IPS-20b (cell line): Measurements from ENCODE around the gene HYDIN.

Experiments used
- H3K27ac ChIP-seq: one replicate; pipeline ENCODE4 v1.5.1; 2013; ENCODE audit warnings: low read length
- H3K27me3 ChIP-seq: 2 replicates; pipeline ENCODE4 v1.6.1; 2013; ENCODE audit warnings: mild to moderate bottlenecking, low read length, inconsistent platforms; ENCODE audit not compliant: insufficient read depth
- H3K36me3 ChIP-seq: 2 replicates; pipeline ENCODE4 v1.6.1; 2013; ENCODE audit warnings: low read depth, mild to moderate bottlenecking, inconsistent platforms, low read length, moderate library complexity; ENCODE audit not compliant: insufficient read depth
- H3K4me1 ChIP-seq: 2 replicates; pipeline ENCODE4 v1.6.1; 2013; ENCODE audit warnings: mild to moderate bottlenecking, control low read depth, inconsistent platforms, low read length, moderate library complexity; ENCODE audit not compliant: insufficient read depth
- H3K4me3 ChIP-seq: 2 replicates; pipeline ENCODE4 v1.5.1; 2013; ENCODE audit warnings: mild to moderate bottlenecking, low read length, inconsistent platforms
- H3K9ac ChIP-seq: 2 replicates; pipeline ENCODE4 v1.6.1; 2013; ENCODE audit warnings: low read depth, mild to moderate bottlenecking, inconsistent platforms, low read length, moderate library complexity
- H3K9me3 ChIP-seq: 2 replicates; pipeline ENCODE4 v1.6.1; 2013; ENCODE audit warnings: mild to moderate bottlenecking, low read depth, low read length, inconsistent platforms; ENCODE audit not compliant: insufficient read depth

Gene HYDIN

DNA sequence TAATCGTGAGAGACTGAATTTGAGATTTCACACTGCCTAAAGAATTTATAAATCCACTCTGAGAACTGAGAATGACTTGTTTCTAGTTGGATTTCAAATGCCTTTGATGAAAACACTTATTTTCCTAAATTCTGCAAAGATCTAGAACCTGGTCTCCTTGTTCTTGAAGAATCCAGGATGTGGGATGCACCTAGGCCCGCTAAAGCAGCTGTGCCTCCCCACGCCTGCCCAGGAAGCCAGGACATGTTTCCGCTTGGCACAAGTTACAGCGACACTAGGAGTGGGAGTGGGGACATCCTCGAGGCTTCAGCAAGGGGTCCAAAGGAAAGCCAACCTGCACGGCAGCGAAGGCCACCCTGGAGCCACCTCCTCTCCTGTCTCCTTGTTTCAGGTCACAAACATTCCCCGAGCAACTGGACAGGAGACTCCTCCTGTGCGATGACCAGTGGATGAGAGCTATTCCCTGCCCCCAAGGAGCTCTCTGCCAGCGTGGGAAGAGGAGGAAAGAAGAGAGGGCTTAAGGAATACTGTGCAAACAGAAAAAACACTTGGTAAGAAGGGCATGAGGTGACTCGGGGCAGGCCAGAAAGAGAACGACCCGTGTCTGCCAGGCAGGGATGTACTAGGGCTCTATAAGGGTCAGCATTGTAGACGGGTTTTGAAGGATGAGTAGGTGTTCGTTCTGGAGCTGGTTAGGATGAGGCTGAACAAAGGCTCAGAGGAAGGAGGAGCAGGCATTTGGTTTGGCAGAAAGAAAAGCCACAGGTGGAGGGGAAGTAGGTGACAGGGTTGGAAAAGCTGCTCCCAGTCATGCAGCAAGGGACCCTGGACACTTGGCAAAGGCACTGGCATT lies 440.7 kb downstream of the HYDIN start:
- Histone ChIP-seq H3K4me3 (no peak overlapping the region), H3K4me1 (no peaks in the 10 kb centered on the region), H3K9me3 (no peaks in the 10 kb centered on the region), H3K27me3 (no peaks in the 10 kb centered on the region), H3K27ac (no peak overlapping the region), H3K9ac (no peak overlapping the region), H3K36me3 (peaks cover 15% of the 10 kb centered on the region)

DNA sequence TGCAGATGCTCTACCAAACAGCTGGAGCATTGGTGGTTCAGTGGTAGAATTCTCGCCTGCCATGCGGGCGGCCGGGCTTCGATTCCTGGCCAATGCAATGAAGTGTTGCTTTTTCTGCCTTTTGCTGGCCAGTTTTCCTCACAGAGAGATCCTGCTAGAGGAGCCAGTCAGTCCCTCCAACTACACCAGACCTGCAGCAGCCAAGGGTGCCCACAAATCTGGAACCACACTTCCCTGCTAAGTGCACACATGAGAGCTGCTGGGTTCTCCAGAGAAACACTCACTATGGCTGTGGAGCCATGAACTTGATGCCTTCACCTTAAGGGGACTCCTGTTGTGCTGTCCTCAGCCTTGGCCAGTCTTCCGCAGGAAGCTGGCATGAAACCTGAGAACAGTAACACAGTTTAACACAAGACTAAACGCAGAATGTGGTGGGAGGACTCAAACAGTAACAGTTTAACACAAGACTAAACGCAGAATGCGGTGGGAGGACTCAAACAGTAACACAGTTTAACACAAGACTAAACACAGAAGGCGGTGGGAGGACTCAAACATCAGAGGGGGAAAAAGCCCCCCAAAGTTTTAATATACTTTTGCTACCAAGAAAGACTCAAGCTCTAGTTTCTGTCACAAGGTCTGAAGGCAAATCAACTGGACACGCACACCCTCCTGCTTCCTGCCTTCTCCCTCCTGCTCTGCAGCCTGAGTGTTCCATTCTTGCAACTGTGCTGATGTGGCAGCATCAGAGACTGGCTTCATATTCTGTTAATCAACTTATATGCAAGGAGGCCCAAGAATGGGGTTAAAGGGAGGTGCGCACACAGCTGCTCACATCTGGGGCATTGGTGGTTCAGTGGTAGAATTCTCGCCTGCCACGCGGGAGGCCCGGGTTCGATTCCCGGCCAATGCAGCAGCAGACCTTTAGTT lies 441.6 kb downstream of the HYDIN start:
- H3K4me3 ChIP-seq: no peak overlapping the region
- H3K9me3 ChIP-seq: no peaks in the 10 kb centered on the region
- no peak overlapping the region for H3K27ac ChIP-seq
- H3K9ac ChIP-seq: no peak overlapping the region
- no peaks in the 10 kb centered on the region for H3K4me1 ChIP-seq
- H3K36me3 ChIP-seq: peaks cover 24% of the 10 kb centered on the region
- H3K27me3 ChIP-seq: no peaks in the 10 kb centered on the region

DNA sequence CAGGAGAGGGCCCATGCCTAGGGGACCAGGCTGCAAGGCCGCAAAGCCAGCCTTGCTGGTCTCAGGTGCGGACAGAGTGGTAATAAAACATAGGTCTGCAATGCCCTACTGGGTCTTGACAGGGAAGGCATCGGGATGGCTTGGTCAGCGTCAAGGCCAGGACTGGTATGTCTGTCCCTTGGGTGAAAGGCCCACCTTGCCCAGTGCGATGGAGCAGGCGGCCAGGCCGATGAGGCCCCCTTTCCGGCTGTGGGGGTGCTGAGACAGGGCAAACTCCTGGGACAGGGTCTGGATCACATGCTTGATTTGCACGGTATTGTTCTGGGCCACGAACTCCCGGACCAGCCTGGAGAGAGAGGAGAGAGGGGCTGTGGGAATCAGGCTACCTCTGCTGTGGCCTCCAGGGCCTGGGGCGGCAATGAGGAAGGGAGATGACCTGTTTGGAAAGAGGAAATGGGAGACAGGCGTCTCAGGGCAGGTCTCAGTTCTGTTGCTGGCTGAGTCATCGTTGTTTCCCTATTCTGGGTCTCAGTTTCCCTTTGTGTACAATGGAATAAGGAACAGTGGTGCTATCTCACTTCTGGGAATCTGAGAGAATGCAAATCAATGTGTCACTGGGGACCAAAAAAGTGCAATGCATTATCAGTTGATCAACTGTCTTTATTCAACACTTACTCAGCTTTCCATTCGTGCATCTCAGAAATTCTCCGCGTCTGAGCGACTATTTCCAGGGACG lies 444.3 kb downstream of the HYDIN start:
- Histone ChIP-seq H3K36me3 (peaks cover 51% of the 10 kb centered on the region), H3K4me3 (no peak overlapping the region), H3K27me3 (no peaks in the 10 kb centered on the region)

DNA sequence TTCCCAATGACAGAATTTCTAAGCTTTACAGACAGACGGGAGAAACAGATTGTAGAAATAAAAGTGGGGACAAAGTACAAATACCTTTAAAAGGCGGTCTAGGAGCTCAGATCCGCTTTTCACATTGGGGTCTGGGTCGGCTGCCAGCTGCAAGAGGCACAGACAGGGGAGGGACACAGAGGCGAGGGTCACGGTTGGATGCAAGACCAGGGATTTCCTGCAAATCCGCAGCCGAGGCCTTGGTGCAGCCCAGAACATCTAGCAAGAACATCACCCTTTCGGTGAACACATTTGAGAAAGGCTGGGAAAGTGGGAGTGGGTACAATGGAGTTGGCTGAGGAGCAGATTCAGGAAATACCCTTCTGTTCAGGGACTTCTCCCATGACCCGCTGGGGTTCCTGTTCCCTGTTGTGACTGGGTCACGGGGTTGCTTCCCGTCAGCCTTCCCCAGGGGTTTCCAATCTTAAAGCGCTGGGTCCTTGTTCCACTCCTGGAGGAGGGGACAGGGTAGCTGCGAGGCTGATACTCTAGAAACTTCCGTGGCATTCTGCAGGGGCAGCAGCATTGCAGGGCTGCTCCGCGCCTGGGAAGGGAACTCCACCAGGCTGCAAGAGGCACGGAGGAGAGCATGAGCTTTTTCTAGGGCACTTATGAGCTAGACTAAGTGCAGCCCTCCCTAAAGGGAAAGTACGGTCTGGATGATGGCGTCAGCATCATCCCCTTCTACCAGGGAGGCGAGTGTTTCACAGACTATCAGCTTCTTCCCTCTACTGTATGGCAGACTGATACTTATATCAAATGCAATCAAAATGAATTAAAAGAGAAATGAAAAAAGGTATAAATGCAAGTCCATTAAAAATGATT lies 445.6 kb downstream of the HYDIN start:
- Histone ChIP-seq H3K4me3 (no peak overlapping the region), H3K27ac (no peak overlapping the region), H3K9me3 (no peaks in the 10 kb centered on the region), H3K27me3 (no peaks in the 10 kb centered on the region), H3K9ac (no peak overlapping the region), H3K4me1 (no peaks in the 10 kb centered on the region), H3K36me3 (peaks cover 64% of the 10 kb centered on the region)

More for the DNA sequence above, 444.3 kb downstream of the HYDIN start:
- H3K4me1 ChIP-seq: no peaks in the 10 kb centered on the region
- no peak overlapping the region for H3K27ac ChIP-seq
- H3K9ac ChIP-seq: no peak overlapping the region
- no peaks in the 10 kb centered on the region for H3K9me3 ChIP-seq

DNA sequence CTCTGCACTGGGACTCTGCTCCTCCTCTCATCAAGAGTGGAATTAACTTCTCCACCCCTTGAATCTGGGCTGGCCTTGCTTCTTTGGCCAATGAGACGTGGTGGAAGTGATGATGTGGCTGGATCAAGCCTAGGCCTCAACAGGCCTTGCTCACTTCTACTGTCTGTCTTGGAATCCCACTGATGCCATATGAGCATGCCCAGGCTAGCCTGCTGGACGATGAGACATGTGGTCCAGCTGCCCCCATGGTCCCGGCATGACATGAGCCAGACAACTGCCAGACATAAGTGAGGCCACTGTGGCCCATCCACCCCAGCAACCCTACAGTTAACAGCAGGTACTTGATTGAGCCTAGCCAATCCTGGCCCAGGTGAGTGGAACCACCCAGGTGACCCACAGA lies 448.3 kb downstream of the HYDIN start:
- Histone ChIP-seq H3K4me3 (no peak overlapping the region), H3K4me1 (no peaks in the 10 kb centered on the region), H3K36me3 (peaks cover 80% of the 10 kb centered on the region), H3K9me3 (no peaks in the 10 kb centered on the region), H3K9ac (no peak overlapping the region), H3K27ac (no peak overlapping the region), H3K27me3 (no peaks in the 10 kb centered on the region)

DNA sequence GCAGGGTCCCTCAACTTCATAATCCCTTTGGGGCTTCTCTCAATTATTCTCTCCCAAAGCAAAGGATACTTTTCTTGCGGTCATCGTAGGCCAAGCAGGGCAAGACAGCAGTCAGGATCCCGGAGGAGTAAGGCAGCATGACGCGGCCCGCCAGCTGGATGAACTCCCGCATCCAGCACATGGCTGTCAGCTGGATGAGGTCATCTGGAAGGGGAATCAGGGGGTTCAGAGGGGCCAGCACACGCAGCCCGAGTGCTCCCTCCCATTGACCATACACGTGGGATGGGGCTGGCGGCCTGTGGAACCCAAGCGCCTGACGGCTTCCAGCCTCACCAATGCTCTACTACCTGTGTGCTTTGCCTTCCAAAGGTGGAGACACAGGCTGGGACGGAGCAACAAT lies 448.7 kb downstream of the HYDIN start:
- Histone ChIP-seq H3K36me3 (peaks cover 82% of the 10 kb centered on the region), H3K9ac (no peak overlapping the region), H3K9me3 (no peaks in the 10 kb centered on the region), H3K4me3 (no peak overlapping the region), H3K27me3 (no peaks in the 10 kb centered on the region), H3K27ac (no peak overlapping the region), H3K4me1 (no peaks in the 10 kb centered on the region)

DNA sequence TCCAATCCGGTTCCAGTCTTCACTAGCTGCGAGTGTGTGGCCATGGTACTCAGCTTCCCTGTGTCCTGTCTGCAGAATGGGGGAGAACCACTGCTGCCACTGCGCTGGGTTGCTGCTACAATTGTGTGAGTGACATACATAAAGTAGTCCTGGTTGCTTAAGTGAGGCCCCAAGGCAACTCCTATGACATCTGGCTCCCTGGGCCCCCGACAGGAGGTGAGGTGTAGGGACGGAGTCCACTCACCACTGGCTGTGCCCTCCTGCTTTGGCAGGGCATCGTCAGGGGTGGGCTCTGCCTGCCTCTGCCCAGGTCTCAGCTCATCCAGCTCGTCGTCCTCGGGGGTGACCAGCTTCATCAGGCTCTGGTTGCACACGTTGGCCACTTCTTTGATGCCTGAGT lies 450.0 kb downstream of the HYDIN start:
- Histone ChIP-seq H3K27ac (no peak overlapping the region), H3K27me3 (no peaks in the 10 kb centered on the region), H3K4me1 (no peaks in the 10 kb centered on the region), H3K4me3 (no peak overlapping the region), H3K9me3 (no peaks in the 10 kb centered on the region), H3K9ac (no peak overlapping the region), H3K36me3 (peaks cover 80% of the 10 kb centered on the region)

DNA sequence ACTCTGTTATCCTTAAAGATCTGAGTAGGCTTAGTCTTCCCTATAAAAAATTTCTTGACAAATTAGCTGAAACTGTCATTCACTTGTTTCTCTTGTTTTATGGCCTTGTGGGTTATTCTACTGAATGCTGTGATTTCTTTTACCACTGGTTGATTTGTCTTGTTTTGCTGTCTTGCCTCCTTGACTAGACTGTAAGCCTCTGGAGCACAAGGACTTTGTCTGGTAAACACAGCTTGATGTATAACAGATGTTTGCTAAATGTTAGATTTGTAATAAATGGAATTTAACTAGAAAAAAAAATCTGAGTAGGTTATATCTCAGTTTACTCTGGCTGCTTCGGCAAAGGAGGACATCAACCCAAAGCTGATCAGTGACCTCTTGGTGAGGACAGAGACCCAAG lies 451.2 kb downstream of the HYDIN start:
- Histone ChIP-seq H3K9ac (no peak overlapping the region), H3K4me3 (no peak overlapping the region), H3K27ac (no peak overlapping the region), H3K36me3 (peaks cover 69% of the 10 kb centered on the region), H3K4me1 (no peaks in the 10 kb centered on the region), H3K9me3 (no peaks in the 10 kb centered on the region), H3K27me3 (no peaks in the 10 kb centered on the region)

DNA sequence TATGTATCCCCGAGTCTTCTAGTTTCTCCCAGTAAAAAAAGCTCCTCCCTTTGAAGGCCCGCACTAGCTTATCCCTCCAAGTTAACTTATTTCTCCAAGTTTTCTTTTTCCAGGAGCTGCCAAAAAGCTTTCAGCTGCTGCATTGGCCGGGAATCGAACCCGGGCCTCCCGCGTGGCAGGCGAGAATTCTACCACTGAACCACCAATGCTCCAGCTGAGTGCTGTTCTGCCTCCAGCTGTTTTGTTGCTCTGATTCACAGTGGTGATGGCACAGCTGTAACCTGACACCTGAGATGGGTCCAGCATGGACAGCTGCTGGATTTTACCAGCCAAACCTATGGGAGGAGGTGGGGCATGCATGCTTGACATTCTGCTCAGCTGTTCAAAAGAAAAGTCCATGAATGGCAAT lies 451.6 kb downstream of the HYDIN start:
- Histone ChIP-seq H3K27ac (no peak overlapping the region), H3K27me3 (no peaks in the 10 kb centered on the region), H3K4me3 (no peak overlapping the region), H3K9ac (no peak overlapping the region), H3K4me1 (no peaks in the 10 kb centered on the region), H3K36me3 (peaks cover 69% of the 10 kb centered on the region), H3K9me3 (no peaks in the 10 kb centered on the region)

DNA sequence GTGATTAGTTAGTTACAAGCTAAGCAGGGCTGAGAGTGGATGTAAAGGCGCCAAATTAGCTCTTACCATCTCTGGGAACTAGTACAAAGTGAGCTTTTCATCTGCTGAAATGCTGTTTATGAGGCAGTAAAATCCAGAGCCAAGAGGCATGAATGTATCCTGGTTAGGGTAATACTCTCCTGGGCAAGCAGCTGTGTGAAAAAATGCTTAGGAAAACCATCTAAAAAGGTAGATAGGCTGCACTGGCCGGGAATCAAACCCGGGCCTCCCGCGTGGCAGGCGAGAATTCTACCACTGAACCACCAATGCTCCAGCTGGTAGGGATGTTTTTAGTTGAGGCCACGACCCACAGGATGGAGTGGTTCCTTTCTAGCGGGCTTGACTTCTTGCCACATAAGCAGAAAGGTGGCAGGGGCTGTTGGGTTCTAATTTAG lies 452.5 kb downstream of the HYDIN start:
- H3K4me1 ChIP-seq: no peaks in the 10 kb centered on the region
- H3K9ac ChIP-seq: no peak overlapping the region
- H3K27ac ChIP-seq: no peak overlapping the region
- no peaks in the 10 kb centered on the region for H3K27me3 ChIP-seq
- no peak overlapping the region for H3K4me3 ChIP-seq
- no peaks in the 10 kb centered on the region for H3K9me3 ChIP-seq
- peaks cover 64% of the 10 kb centered on the region for H3K36me3 ChIP-seq

DNA sequence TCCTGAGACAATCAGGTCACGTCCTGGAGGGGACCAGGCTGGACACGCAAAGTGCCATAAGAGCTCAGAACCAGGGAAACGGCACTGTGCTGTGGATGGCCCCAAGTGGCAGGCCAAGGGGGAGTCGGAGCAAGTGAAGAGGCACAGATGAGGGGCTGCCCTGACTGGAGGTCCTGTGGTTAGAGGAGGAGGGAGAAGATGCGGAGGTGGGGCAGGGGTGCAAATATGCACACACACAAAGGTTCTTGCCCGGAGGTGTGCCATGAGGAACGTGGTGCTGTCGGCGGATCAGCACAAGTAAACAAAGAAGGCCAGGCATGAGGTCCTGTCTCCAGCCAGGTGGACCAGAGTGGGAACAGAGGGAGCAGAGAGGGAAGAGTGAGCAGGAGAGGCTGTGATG lies 453.0 kb downstream of the HYDIN start:
- Histone ChIP-seq H3K9me3 (no peaks in the 10 kb centered on the region), H3K27ac (no peak overlapping the region), H3K4me1 (no peaks in the 10 kb centered on the region), H3K9ac (no peak overlapping the region), H3K36me3 (peaks cover 64% of the 10 kb centered on the region), H3K27me3 (no peaks in the 10 kb centered on the region), H3K4me3 (no peak overlapping the region)
